CD4-positive, CD25-positive, alpha-beta regulatory T cell (primary cell): Measurements from ENCODE around the gene VGF. TPM values are rescaled to one million over a fixed set of nuclear protein-coding genes. Genes with fewer than 3 reads are reported as not detected.

ENCODE experiments used
- ATAC-seq, 2 donors: fragments of 150-1000 bp; cut with Tn5 transposase; one replicate each; pipeline ENCODE4 v1.10.0; 2021; ENCODE audit warnings: low read depth in 2 of 2, moderate number of reproducible peaks in 2 of 2, moderate library complexity in 1 of 2
- DNase-seq, 3 donors: peaks; one replicate each; pipeline versions ENCODE4 v3.0.0 to v3.0.0-alpha.2; 2012 to 2022; ENCODE audit warnings: mixed read lengths in 1 of 3
- H3K27ac ChIP-seq: one replicate; pipeline ENCODE4 v1.7.0; 2013; ENCODE audit warnings: mild to moderate bottlenecking, low read length; ENCODE audit not compliant: insufficient read depth, poor library complexity, severe bottlenecking
- H3K27me3 ChIP-seq: one replicate; pipeline ENCODE4 v1.7.0; 2013; ENCODE audit warnings: low read length; ENCODE audit not compliant: control insufficient read depth, insufficient read depth
- H3K36me3 ChIP-seq: one replicate; pipeline ENCODE4 v1.7.0; 2013; ENCODE audit warnings: mild to moderate bottlenecking, low read length, moderate library complexity; ENCODE audit not compliant: control insufficient read depth, insufficient read depth
- H3K4me1 ChIP-seq: 2 replicates; pipeline ENCODE4 v1.7.0; 2013; ENCODE audit warnings: mild to moderate bottlenecking, low read length; ENCODE audit not compliant: insufficient read depth, control insufficient read depth, poor library complexity, severe bottlenecking
- H3K4me3 ChIP-seq: one replicate; pipeline ENCODE4 v1.7.0; 2013; ENCODE audit warnings: low read depth, mild to moderate bottlenecking, low read length, moderate library complexity
- H3K9me3 ChIP-seq, 2 experiments: 1 replicate in 1 of 2; 2 replicates in 1 of 2; pipeline ENCODE4 v1.7.0; 2013; ENCODE audit warnings: low read length in 2 of 2, mild to moderate bottlenecking in 1 of 2, moderate library complexity in 1 of 2; ENCODE audit not compliant: control insufficient read depth in 2 of 2
- H3K27ac Mint-ChIP-seq, 3 donors: one replicate each; pipeline ENCODE4 v1.8.0; 2020 to 2022; ENCODE audit warnings: mild to moderate bottlenecking in 3 of 3, mixed read lengths in 3 of 3, moderate library complexity in 2 of 3
- H3K27me3 Mint-ChIP-seq: one replicate; pipeline ENCODE4 v1.8.0; 2022; ENCODE audit warnings: mild to moderate bottlenecking, mixed read lengths
- H3K36me3 Mint-ChIP-seq: one replicate; pipeline ENCODE4 v1.8.0; 2020; ENCODE audit warnings: mixed read lengths
- H3K4me1 Mint-ChIP-seq, 4 donors: one replicate each; pipeline ENCODE4 v1.8.0; 2020 to 2022; ENCODE audit warnings: mixed read lengths in 4 of 4, mild to moderate bottlenecking in 1 of 4
- H3K4me3 Mint-ChIP-seq, 4 donors: one replicate each; pipeline ENCODE4 v1.8.0; 2020 to 2022; ENCODE audit warnings: mild to moderate bottlenecking in 4 of 4, mixed read lengths in 4 of 4, moderate library complexity in 3 of 4
- H3K9me3 Mint-ChIP-seq, 7 donors: one replicate each; pipeline ENCODE4 v1.8.0; 2020 to 2022; ENCODE audit warnings: mixed read lengths in 7 of 7, mild to moderate bottlenecking in 3 of 7, moderate library complexity in 2 of 7
- polyA plus RNA-seq, 4 donors: library from polyadenylated mRNA; unstranded; fragments of 300-500 nt; fragmentation: Illumina TruSeq; gene quantifications; one replicate each; pipeline ENCODE4 v1.2.3, GENCODE V29; 2021
- total RNA-seq: library from RNA; stranded (reverse); gene quantifications from one replicate; pipeline ENCODE4 v1.2.3, GENCODE V29; 2022

Gene VGF
- total RNA-seq (not detected), polyA plus RNA-seq (not detected)

GRCh38 chr7:101165075-101165957, at the start of gene VGF:
TSS of gene VGF (minus strand) at chr7:101165569. CDS start at chr7:101164843, 726 bp downstream.
- H3K4me3 Mint-ChIP-seq, result peak within 1 kb of the TSS; percentile 43 to 96 (median 76)
- Histone ChIP-seq H3K4me1 (peaks cover 49% of the 10 kb centered on the region), H3K27me3 (peaks cover 40% of the 10 kb centered on the region), H3K4me3 (no peak within 1 kb of the TSS), H3K27ac (no peak within 1 kb of the TSS), H3K9me3 (no peaks in the 10 kb centered on the region), H3K36me3 (no peaks in the 10 kb centered on the region)
- H3K9me3 Mint-ChIP-seq, result peaks cover 0 to 8% (median 0%) of the 10 kb centered on the region in 7 donors
- H3K4me1 Mint-ChIP-seq, result peaks cover 6 to 55% (median 32%) of the 10 kb centered on the region in 4 donors
- H3K27me3 Mint-ChIP-seq, result peaks cover 66% of the 10 kb centered on the region
- peaks cover 4% of the 10 kb centered on the region for H3K36me3 Mint-ChIP-seq
- ATAC-seq, result peak; percentile 81 to 87
- peak; percentile 83 to 94 (median 89) for DNase-seq
- H3K27ac Mint-ChIP-seq, result peak within 1 kb of the TSS in 2 of 3 donors; percentile 60 to 91

GRCh38 chr7:101212014-101212413, 46.6 kb upstream of the VGF start:
- H3K27ac ChIP-seq, result no peak overlapping the region
- Mint-ChIP-seq H3K36me3 (peaks cover 8% of the 10 kb centered on the region), H3K27me3 (no peaks in the 10 kb centered on the region), H3K4me3 (no peak overlapping the region), H3K4me1 (peaks cover 0 to 11% (median 3%) of the 10 kb centered on the region in 4 donors), H3K9me3 (no peaks in the 10 kb centered on the region), H3K27ac (peak overlapping the region in 1 of 3 donors; percentile 65)
- no peak overlapping the region for H3K4me3 ChIP-seq
- H3K9me3 ChIP-seq, result no peaks in the 10 kb centered on the region
- DNase-seq (no peak), ATAC-seq (no peak)
- no peaks in the 10 kb centered on the region for H3K27me3 ChIP-seq
- peaks cover 11% of the 10 kb centered on the region for H3K4me1 ChIP-seq
- H3K36me3 ChIP-seq, result peaks cover 9% of the 10 kb centered on the region

- Mint-ChIP-seq H3K27me3 (no peaks in the 10 kb centered on the region), H3K4me1 (peaks cover 0 to 7% (median 1%) of the 10 kb centered on the region in 4 donors), H3K36me3 (peaks cover 8% of the 10 kb centered on the region), H3K4me3 (no peak overlapping the region), H3K9me3 (no peaks in the 10 kb centered on the region), H3K27ac (peak overlapping the region in 1 of 3 donors; percentile 65)
- H3K9me3 ChIP-seq, result no peaks in the 10 kb centered on the region
- ATAC-seq, result no peak
- peaks cover 9% of the 10 kb centered on the region for H3K36me3 ChIP-seq
- H3K4me3 ChIP-seq, result no peak overlapping the region
- no peak overlapping the region for H3K27ac ChIP-seq
- no peaks in the 10 kb centered on the region for H3K27me3 ChIP-seq
- peaks cover 6% of the 10 kb centered on the region for H3K4me1 ChIP-seq
- DNase-seq, result no peak
Observed at GRCh38 chr7:101211501-101211900, 46.1 kb upstream of the VGF start.

- no peaks in the 10 kb centered on the region for H3K27me3 Mint-ChIP-seq
- H3K36me3 Mint-ChIP-seq, result peaks cover 8% of the 10 kb centered on the region
- Histone ChIP-seq H3K27ac (no peak overlapping the region), H3K27me3 (no peaks in the 10 kb centered on the region), H3K4me1 (no peaks in the 10 kb centered on the region), H3K36me3 (peaks cover 9% of the 10 kb centered on the region), H3K9me3 (no peaks in the 10 kb centered on the region), H3K4me3 (no peak overlapping the region)
- no peak overlapping the region for H3K4me3 Mint-ChIP-seq
- no peak for DNase-seq
- H3K27ac Mint-ChIP-seq, result no peak overlapping the region
- H3K4me1 Mint-ChIP-seq, result no peaks in the 10 kb centered on the region
- ATAC-seq, result no peak
- no peaks in the 10 kb centered on the region for H3K9me3 Mint-ChIP-seq
Observed at GRCh38 chr7:101210143-101210542, 44.8 kb upstream of the VGF start.

GRCh38 chr7:101208794-101209193, 43.4 kb upstream of the VGF start:
- Histone ChIP-seq H3K9me3 (no peaks in the 10 kb centered on the region), H3K36me3 (peaks cover 3% of the 10 kb centered on the region), H3K27ac (no peak overlapping the region), H3K4me3 (no peak overlapping the region), H3K27me3 (no peaks in the 10 kb centered on the region), H3K4me1 (no peaks in the 10 kb centered on the region)
- ATAC-seq (no peak), DNase-seq (no peak)
- Mint-ChIP-seq H3K36me3 (peaks cover 4% of the 10 kb centered on the region), H3K27me3 (peaks cover 3% of the 10 kb centered on the region), H3K9me3 (peaks cover 0 to under 1% (median 0%) of the 10 kb centered on the region in 7 donors), H3K4me3 (peak overlapping the region in 1 of 4 donors; percentile 27), H3K4me1 (peaks cover 0 to 6% (median under 1%) of the 10 kb centered on the region in 4 donors), H3K27ac (no peak overlapping the region)

GRCh38 chr7:101207459-101207858, 42.1 kb upstream of the VGF start:
- Mint-ChIP-seq H3K4me3 (no peak overlapping the region), H3K36me3 (peaks cover 4% of the 10 kb centered on the region), H3K9me3 (peaks cover 0 to 2% (median 0%) of the 10 kb centered on the region in 7 donors), H3K4me1 (peaks cover 0 to 8% (median 2%) of the 10 kb centered on the region in 4 donors), H3K27me3 (peaks cover 14% of the 10 kb centered on the region), H3K27ac (peak overlapping the region in 2 of 3 donors; percentile 6 to 15)
- no peak for DNase-seq
- no peaks in the 10 kb centered on the region for H3K36me3 ChIP-seq
- no peak overlapping the region for H3K4me3 ChIP-seq
- no peak overlapping the region for H3K27ac ChIP-seq
- H3K4me1 ChIP-seq, result no peaks in the 10 kb centered on the region
- no peaks in the 10 kb centered on the region for H3K9me3 ChIP-seq
- no peak for ATAC-seq
- no peaks in the 10 kb centered on the region for H3K27me3 ChIP-seq

- Mint-ChIP-seq H3K9me3 (peaks cover 0 to 2% (median 0%) of the 10 kb centered on the region in 7 donors), H3K4me3 (no peak overlapping the region), H3K27me3 (peaks cover 19% of the 10 kb centered on the region), H3K36me3 (peaks cover 4% of the 10 kb centered on the region), H3K4me1 (peaks cover 0 to 8% (median 2%) of the 10 kb centered on the region in 4 donors), H3K27ac (no peak overlapping the region)
- H3K36me3 ChIP-seq, result no peaks in the 10 kb centered on the region
- H3K4me3 ChIP-seq, result no peak overlapping the region
- DNase-seq (no peak), ATAC-seq (no peak)
- no peaks in the 10 kb centered on the region for H3K9me3 ChIP-seq
- peaks cover 3% of the 10 kb centered on the region for H3K4me1 ChIP-seq
- no peak overlapping the region for H3K27ac ChIP-seq
- no peaks in the 10 kb centered on the region for H3K27me3 ChIP-seq
Observed at GRCh38 chr7:101206665-101207042, 41.3 kb upstream of the VGF start.
